Measurements from ENCODE around the gene ELMO3. TPM values are rescaled to one million over a fixed set of nuclear protein-coding genes. Genes with fewer than 3 reads are reported as not detected.

The ELMO3 gene
- total RNA-seq, 1 experiment from 2014 or later: 1.8 TPM

DNA sequence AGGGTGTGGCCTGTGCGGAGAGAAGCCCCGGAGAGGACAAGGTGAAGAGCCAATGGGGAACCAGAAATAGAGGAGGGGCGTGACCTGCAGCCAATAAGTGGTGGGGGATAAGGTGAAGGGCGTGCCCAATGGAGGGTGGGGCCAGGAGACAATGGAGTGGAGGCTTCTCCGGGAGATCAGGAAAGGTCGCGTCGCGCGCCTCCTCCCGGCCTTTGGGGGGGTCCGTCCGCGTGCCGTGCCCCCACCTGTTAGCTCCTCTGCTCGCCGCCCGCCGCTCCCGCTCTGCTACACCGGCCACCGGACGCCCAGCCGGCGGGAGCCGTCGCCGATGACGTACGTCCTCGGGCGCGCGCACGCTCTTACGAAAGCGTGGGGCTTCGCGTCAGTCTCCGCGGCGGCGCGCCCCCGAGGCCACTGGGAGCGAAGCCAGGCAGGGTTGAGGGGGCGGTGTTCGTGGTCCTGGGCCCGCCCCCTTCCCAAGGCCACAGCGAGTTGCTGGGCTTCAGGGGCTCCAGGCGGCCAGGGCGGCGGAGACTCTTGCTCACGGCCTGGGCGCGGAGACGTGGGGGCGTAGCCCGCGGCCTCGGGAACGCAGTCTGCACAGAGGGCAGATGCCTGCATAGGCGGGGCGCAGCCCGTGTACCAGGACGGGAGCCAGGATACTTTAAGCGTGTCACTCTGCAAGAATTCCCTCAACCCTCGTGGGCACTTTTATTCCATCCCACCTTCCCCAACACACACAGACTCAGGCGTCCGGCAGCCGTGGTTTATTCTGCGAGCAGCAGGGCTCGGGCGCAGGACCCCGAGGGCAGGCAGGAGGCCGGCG lies 15.1 kb upstream of the ELMO3 start, which contains the start of gene MATCAP1:
Gene MATCAP1, minus strand, starts transcription at position 337 of the 826 bp plus-strand sequence. CDS start 3,353 bp downstream, outside the sequence.
- Histone ChIP-seq H3K27me3 (no peaks in the 10 kb centered on the region), H3K36me3 (no peaks in the 10 kb centered on the region), H3K4me3 (peak within 1 kb of the TSS; percentile 84), H3K9me3 (replicated peaks) (no peaks in the 10 kb centered on the region), H3K4me1 (peaks cover 5% of the 10 kb centered on the region), H3K27ac (peak within 1 kb of the TSS; percentile 94)
- peak; percentile 99 to 100 for DNase-seq

DNA sequence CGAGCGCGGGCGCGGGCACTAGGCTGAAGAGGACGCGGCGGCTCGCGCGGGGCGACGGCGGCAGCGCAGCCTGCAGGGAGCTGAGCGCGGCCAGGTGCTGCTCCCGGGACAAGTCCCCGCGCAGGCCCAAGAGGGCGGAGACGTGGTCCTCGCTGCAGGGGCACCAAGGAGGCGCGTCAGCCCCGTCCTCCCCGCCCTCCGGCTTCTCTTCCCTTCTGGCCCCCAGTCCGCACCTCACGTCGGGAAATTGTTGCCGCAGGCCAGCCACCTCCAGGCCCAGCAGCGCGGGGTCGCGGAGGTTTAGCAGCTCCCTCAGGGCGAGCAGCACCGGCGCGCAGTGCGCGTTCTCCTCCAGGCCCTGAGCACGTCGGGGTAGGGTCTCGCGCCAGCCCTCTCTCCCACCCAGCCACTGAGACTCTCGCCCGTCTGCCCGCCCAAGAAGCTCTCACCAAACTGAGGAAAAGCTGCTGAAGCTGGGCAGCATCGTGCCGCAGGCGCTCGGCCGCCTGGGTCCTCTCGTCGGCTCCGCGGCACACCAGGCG lies 14.4 kb upstream of the ELMO3 start:
- DNase-seq: no peak
- peak overlapping the region; percentile 84 for H3K4me3 ChIP-seq
- H3K27me3 ChIP-seq: no peaks in the 10 kb centered on the region
- no peak overlapping the region for H3K27ac ChIP-seq
- H3K9me3 ChIP-seq (replicated peaks): no peaks in the 10 kb centered on the region
- peaks cover 5% of the 10 kb centered on the region for H3K4me1 ChIP-seq
- H3K36me3 ChIP-seq: no peaks in the 10 kb centered on the region

DNA sequence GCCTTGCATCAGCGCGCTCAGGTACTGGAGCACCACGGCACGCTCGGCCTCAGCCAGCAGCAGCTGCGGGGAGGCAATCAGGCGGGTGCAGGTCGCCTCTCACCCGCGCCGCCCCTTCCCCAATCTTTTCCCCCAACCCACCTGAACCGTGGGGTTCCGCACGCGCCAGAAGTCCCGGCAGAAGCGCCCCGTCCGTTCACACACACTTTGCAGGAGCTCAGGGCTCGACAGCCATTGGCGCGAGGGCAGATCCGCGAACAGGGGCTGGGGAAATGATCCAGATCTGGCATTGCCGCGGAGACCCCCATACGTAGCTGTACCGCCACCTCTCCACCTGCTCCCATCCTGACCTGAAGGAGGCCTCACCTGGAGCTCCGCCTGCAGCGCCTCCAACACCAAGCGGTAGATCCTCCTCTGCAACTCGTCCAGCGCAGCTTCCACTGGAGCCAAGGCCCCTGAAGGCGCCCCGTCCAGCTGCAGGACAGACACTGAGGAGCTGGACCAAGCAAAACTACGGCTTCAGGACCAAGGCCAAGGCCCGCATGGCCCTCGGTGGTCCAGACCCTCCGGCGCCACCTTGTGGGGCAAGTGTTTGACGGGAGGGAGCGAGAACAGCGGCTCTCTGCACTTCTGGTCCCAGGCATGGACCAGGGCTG lies 13.8 kb upstream of the ELMO3 start:
- DNase-seq: peak; percentile 95 to 97
- Histone ChIP-seq H3K9me3 (replicated peaks) (no peaks in the 10 kb centered on the region), H3K27ac (no peak overlapping the region), H3K36me3 (no peaks in the 10 kb centered on the region), H3K4me1 (peaks cover 5% of the 10 kb centered on the region), H3K27me3 (no peaks in the 10 kb centered on the region), H3K4me3 (no peak overlapping the region)

DNA sequence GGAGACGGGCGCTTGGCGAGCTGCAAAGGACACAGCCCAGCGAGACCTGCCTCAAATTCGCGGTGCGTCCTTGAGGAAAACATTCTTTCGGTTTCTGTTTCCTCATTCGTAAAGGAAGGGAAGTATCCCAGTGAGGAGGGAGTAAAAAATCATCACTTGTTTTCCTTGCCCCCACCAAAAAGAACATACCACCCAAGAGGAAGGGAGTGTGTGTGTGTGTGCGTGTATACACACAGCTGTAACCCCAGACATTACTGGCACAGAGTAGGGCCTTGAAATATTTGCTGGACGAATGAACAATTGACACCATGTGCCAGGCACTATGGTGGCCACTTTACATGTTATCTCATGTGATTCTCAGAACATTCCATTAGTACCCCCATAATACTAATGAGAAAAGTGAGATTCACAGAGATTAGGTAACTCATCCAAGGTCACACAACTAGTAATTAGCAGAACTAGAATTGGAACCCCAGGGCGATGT lies 13.2 kb upstream of the ELMO3 start:
- Histone ChIP-seq H3K4me3 (no peak overlapping the region), H3K4me1 (peaks cover 11% of the 10 kb centered on the region), H3K9me3 (replicated peaks) (no peaks in the 10 kb centered on the region), H3K36me3 (no peaks in the 10 kb centered on the region), H3K27me3 (no peaks in the 10 kb centered on the region), H3K27ac (no peak overlapping the region)
- DNase-seq: no peak

DNA sequence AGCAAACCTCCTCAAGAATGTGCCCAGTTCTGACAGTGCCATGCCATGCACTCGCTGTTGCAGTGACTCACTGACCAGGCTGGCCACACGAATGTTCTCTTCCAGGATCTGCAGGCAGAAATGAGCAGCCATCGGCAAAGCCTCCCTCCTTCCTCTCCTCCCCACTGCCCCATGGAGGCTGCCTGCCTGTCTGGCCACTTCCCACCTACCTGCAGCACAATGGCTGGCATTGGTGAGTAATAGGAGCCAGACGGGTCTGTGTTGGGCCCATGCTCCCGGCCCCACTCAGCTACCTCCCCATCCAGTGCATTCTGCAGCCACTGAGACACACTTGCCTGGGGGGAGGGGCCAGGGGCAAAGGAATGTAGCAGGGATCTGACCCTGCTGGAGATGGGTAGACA lies 12.4 kb upstream of the ELMO3 start:
- no peaks in the 10 kb centered on the region for H3K27me3 ChIP-seq
- DNase-seq: no peak
- no peak overlapping the region for H3K4me3 ChIP-seq
- H3K36me3 ChIP-seq: no peaks in the 10 kb centered on the region
- no peaks in the 10 kb centered on the region for H3K9me3 ChIP-seq (replicated peaks)
- peaks cover 19% of the 10 kb centered on the region for H3K4me1 ChIP-seq
- no peak overlapping the region for H3K27ac ChIP-seq

DNA sequence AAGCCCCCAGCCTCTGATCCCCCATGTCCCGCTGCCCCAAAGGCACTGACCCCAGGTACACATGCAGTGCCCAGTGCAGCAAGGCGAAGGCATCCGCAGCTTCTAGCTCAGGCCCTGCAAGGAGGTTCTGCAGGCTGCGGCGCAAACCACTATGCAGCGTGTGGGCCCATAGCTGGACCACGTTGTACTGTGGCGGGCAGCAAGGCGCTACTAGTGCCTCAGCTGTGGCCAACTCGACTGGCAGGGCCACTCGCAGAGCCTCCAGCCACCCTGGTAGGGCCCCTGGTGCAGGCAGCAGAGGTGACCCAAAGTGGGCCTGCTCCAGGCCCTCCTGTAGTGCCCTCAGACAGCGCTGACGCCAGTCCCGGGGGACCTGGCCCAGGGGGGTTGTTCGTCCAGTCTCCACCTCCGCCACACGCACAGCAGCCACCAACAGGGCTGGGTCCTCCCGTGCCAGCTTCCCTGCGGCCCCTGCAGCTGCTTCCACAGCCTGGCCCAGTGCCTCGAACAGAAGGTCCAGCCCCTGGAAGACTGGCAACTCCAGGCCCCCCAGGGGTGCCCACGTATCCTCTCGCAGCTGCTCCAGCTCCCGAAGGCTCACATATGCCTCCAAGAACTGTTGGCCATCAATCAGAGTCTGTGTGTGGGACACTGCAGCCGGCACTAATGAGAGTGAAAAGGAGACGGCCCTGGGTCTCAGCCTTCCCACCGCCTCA lies 11.6 kb upstream of the ELMO3 start:
- no peak overlapping the region for H3K4me3 ChIP-seq
- H3K27ac ChIP-seq: no peak overlapping the region
- H3K36me3 ChIP-seq: no peaks in the 10 kb centered on the region

DNA sequence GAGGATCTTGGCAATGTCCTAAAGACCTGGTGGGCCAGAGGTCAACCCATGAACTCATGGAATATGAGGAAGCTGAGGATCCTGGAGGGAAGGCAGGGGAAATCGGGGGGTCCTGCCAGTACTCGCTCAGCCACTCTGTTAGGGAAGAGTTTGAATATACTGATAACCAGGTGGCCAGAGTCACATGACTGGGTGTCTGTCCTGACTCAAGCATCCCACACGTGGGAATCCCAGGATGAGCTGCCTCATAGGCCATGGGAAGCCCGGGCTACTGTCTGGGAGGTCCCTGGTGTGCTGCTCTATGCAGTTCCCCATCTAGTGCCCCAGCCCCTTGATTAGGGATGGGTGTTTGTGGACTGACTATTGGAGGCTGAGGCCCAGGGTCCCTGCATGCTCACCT lies 10.6 kb upstream of the ELMO3 start:
- Histone ChIP-seq H3K9me3 (replicated peaks) (no peaks in the 10 kb centered on the region), H3K4me3 (no peak overlapping the region), H3K4me1 (peaks cover 16% of the 10 kb centered on the region), H3K27me3 (no peaks in the 10 kb centered on the region), H3K27ac (no peak overlapping the region), H3K36me3 (0 out of 2 replicates have a peak, but pooled peaks cover 1% of the 10 kb centered on the region)
- DNase-seq: no peak

More for the DNA sequence above, 11.6 kb upstream of the ELMO3 start:
- H3K4me1 ChIP-seq: peaks cover 21% of the 10 kb centered on the region
- H3K9me3 ChIP-seq (replicated peaks): no peaks in the 10 kb centered on the region
- H3K27me3 ChIP-seq: no peaks in the 10 kb centered on the region
- peak; percentile 56 to 59 for DNase-seq

DNA sequence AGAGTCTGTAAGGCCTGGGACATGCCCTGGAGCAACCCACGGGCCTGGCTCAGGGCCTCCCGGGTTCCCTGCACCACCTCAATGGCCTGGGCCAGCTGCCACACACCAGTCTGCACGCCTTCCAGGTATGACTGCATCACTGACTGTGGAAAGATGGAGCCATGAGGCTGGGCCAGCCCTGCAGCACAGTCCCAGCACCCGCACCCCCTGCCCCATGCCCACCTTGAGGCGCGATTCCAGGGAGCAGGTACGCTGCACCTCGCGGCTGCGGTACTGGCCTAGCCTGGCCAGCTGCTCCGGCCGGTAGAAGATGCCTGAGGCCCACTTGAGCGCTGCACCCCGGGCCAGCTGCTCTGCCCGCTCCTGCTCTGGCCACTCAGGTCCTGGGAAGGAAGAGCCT lies 10.1 kb upstream of the ELMO3 start:
- Histone ChIP-seq H3K4me3 (no peak overlapping the region), H3K27me3 (no peaks in the 10 kb centered on the region), H3K4me1 (peaks cover 16% of the 10 kb centered on the region), H3K36me3 (peaks cover 4% of the 10 kb centered on the region; the same call in 1 of the 2 replicates), H3K27ac (no peak overlapping the region), H3K9me3 (replicated peaks) (no peaks in the 10 kb centered on the region)
- DNase-seq: no peak

DNA sequence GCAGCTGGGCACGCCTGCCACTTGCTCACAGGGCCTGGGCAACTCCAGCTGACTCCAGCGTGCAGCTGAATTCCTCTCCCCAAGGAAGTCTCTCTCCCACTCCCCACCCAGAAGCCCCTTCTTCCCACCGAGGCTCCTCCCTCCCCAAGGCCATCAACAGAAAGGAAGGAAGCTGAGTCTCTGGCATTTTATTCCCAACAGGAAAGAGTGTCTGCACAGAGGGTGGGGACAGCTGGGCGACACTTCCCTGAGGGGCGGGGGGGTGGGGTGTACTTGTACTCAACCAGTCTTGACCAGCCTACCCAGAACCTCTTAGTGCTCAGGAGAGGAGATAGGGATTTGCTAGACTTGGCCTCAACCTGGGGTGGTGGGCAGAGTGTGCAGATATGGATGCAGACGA lies 8.9 kb upstream of the ELMO3 start, which contains the start of gene EXOC3L1:
Gene EXOC3L1, minus strand, starts transcription at position 96 of the 400 bp plus-strand sequence. CDS start 460 bp downstream, outside the sequence.
- no peak within 1 kb of the TSS for H3K4me3 ChIP-seq
- H3K4me1 ChIP-seq: peaks cover 16% of the 10 kb centered on the region
- H3K27ac ChIP-seq: no peak within 1 kb of the TSS
- H3K36me3 ChIP-seq: peaks cover 15% of the 10 kb centered on the region
- DNase-seq: peak in 1 of 2 experiments; percentile 54
- H3K27me3 ChIP-seq: no peaks in the 10 kb centered on the region
- H3K9me3 ChIP-seq (replicated peaks): no peaks in the 10 kb centered on the region

DNA sequence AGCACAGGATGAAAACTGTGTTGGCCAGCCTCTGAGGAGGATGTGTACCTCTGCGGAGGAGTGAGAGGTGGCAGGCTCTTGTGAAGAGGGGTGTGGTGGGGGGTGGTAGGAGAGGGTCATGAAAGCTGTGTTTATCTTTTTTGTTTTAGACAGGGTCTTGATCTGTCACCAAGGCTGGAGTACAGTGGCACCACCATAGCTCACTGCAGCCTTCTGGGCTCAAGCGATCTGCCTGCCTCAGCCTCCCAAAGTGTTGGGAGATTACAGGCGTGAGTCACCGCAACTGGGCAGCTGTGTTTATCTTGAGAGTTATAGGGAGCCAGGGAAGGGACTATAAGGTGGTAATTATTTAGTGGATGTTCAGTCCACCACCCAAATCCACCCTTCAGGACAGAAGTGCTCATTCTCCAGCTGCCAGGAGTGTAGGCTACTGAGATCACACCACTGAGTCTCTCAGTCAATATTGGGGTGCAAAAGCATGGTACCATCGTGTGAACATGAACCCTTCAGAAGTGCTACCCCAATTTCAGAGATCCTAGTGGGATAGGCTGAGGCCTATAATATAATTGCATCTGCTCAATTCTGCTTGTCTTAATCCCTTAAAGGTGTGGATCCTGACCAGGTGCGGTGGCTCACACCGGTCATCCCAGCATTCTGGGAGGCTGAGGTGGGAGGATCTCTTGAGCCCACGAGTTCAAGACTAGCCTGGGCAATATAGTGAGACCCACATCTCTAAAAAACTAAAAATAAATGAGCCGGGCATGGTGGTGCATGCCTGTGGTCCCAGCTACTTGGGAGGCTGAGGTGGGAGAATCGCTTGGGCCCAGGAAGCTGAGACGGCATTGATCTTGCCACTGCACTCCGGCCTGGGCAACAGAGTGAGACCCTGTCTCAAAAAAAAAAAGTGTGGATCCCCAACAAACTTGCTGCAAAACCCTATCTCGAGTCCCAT lies 8.2 kb upstream of the ELMO3 start:
- Histone ChIP-seq H3K4me1 (peaks cover 16% of the 10 kb centered on the region), H3K4me3 (no peak overlapping the region), H3K9me3 (replicated peaks) (no peaks in the 10 kb centered on the region), H3K27me3 (no peaks in the 10 kb centered on the region), H3K27ac (no peak overlapping the region), H3K36me3 (peaks cover 22% of the 10 kb centered on the region)
- peak; percentile 65 to 79 for DNase-seq

DNA sequence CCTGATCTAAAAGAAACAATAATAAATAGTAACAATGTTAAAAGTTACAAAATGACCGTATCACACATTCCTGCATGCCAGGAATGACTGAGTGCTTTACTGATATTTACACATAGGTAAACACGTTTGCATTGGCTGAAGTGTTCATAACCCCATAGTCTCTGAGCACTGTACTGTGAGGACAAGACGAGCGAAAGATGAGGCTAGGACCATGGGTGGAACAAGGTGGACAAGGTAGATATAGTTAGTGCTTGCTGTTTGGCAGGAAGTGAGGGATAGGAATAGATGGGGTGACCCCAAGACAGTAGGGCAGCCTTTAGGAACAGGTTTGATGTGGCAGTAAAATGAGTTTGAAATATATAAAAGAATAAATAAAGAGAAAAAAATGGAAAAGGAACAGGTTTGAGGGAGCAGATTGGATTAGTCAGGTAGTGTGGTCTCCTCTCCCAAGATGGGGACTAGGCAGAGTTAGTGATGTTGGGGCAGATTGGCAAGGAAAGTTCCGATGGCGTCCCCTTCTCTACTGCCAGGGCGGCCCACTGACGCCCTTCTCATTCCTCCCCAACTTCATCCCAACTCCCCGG lies 7.4 kb upstream of the ELMO3 start:
- H3K4me3 ChIP-seq: peak overlapping the region; percentile 92
- peaks cover 29% of the 10 kb centered on the region for H3K36me3 ChIP-seq
- H3K27ac ChIP-seq: no peak overlapping the region
- no peaks in the 10 kb centered on the region for H3K9me3 ChIP-seq (replicated peaks)
- H3K4me1 ChIP-seq: peaks cover 16% of the 10 kb centered on the region
- H3K27me3 ChIP-seq: no peaks in the 10 kb centered on the region
- DNase-seq: no peak

DNA sequence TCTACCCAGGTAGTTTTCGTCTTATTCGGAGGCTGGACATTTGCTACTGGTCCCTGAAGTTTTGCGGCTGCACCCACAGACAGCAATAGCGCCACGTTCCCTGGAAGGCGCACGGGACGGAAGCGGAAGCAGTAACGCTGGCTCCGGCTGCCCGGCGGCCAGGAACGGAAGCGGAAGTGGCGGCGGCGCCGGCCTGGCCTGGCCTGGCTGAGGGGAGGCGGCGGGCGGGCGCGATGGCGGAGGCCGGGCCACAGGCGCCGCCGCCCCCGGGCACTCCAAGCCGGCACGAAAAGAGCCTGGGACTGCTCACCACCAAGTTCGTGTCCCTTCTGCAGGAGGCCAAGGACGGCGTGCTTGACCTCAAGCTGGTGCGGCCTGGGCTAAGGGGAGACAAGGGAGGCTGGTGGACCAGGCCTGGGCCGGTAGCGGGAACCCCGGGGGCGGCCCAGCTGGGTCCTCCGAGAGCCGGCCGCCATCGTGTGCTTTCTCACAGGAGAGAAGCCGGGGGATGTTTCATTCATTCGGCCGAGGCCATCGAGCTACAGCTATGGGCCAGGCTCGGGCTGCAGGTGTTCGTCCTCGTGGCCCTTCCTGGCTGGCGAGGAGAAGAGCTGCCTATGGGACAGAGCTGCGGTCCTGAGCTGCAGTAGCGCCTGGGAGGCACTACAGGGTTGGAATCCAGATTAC lies 6.8 kb upstream of the ELMO3 start, which contains the start of gene E2F4:
Gene E2F4, plus strand, starts transcription at position 161 of the 687 bp plus-strand sequence. Its CDS starts 73 bp downstream, at position 234.
- Histone ChIP-seq H3K9me3 (replicated peaks) (no peaks in the 10 kb centered on the region), H3K27me3 (no peaks in the 10 kb centered on the region), H3K4me3 (peak within 1 kb of the TSS; percentile 92), H3K4me1 (peaks cover 16% of the 10 kb centered on the region), H3K27ac (peak within 1 kb of the TSS; percentile 44), H3K36me3 (peaks cover 36% of the 10 kb centered on the region)
- peak; percentile 93 to 96 for DNase-seq
